Sigmoid colon (tissue), 4 donors: ENCODE data around the gene CDKN1A.

ENCODE experiments used
- CTCF ChIP-seq, 4 experiments: fragments of 450-650 bp in 3 of 4; fragments of 200-600 bp in 1 of 4; IDR thresholded peaks; one replicate each; pipeline ENCODE4 v1.5.1; 2016 to 2019; ENCODE audit warnings: antibody characterized with exemption in 4 of 4, mild to moderate bottlenecking in 3 of 4, moderate library complexity in 2 of 4
- EP300 ChIP-seq, 4 donors: sonication (generic); formaldehyde crosslinking; IDR thresholded peaks; one replicate each; pipeline ENCODE4 v1.6.1; 2017; ENCODE audit warnings: antibody characterized with exemption in 4 of 4
- POLR2A ChIP-seq, 2 donors: fragments of 450-650 bp; IDR thresholded peaks; one replicate each; pipeline ENCODE4 v1.6.1; 2016; ENCODE audit warnings: antibody characterized with exemption in 2 of 2, mild to moderate bottlenecking in 2 of 2, moderate library complexity in 2 of 2

GRCh38 chr6:36683656-36684446 is 5.3 kb downstream of the CDKN1A start:
- no peak for TF ChIP-seq EP300 (IDR thresholded peaks at IDR 0.05)
- TF ChIP-seq CTCF (IDR thresholded peaks at IDR 0.05) = no peak
- TF ChIP-seq POLR2A (IDR thresholded peaks at IDR 0.05) = no peak
